GM10248 (cell line): ENCODE results near the gene PIK3R5.
"Not testable (repeated sequence)": the region's sequence is repeated elsewhere in the genome, so short reads cannot be mapped to it uniquely, and the experiment has no call there.

ENCODE experiments used
- CTCF ChIA-PET: fragments of 300-600 bp; sonication (Branson Sonifier 250); formaldehyde crosslinking; extraction: SDS; loops from one replicate; lab custom pipeline; 2021; ENCODE audit warnings: antibody characterized with exemption; lab: Yijun Ruan, JAX
- POLR2A ChIA-PET: fragments of 350-650 bp; sonication (Branson Sonifier 250); formaldehyde crosslinking; extraction: SDS; loops from one replicate; lab custom pipeline; 2020; ENCODE audit warnings: antibody characterized with exemption; lab: Yijun Ruan, JAX
- DNase-seq: peaks from one replicate; pipeline ENCODE4 v3.0.0; 2012; ENCODE audit errors: extremely low spot score
- TF ChIP-seq, protein P1 (sequence below): IDR thresholded peaks from 2 replicates; pipeline ENCODE4 v1.5.1; 2012; ENCODE audit warnings: mild to moderate bottlenecking, low read depth; ENCODE audit errors: extremely low read depth, missing control alignments, control extremely low read depth

Gene PIK3R5

DNA sequence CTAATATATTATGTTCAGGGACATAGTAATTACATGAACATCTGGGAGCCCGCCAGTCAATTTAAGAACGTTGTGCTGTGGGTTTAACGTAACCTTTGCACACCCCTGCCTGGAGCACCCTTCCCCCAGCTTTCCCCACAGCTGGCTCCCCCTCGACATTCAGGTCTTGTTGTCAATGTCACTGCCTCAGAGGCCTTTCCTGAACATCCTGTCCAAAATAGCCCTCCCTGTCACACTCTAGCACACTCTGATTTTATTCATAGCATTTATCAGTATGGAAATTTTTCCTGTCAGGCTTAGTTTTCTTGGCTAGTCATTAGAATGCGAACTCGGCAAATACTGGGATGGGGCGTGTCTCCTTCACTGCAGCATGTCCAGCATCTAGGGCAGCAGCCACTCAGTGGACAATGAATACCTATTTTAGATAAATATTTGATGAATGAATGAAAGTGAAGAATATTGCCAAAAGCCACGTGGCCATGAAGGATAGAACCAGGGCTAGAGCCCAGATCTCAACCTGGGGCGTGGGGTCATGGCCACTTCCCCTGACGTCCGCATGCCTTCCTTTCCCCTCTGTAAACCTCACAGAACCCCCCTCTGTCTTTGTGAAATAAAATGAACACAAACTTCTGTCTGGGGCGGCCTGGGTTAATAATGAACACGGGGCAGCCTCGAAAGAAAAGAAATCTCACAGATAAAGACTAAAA lies 108.5 kb downstream of the PIK3R5 start:
- no peak for DNase-seq
- CTCF ChIA-PET = interaction anchor here (1.2 to 3.5 kb wide), 5 partner anchors 9 to 51 kb away, joined by 3 to 15 read pairs (median 3); no protein-coding TSS in a partner anchor
- POLR2A ChIA-PET = interaction anchor here (1.2 kb wide), 1 partner anchor 50 kb away, joined by 6 read pairs; no protein-coding TSS in a partner anchor
- TF ChIP-seq, protein P1, sequence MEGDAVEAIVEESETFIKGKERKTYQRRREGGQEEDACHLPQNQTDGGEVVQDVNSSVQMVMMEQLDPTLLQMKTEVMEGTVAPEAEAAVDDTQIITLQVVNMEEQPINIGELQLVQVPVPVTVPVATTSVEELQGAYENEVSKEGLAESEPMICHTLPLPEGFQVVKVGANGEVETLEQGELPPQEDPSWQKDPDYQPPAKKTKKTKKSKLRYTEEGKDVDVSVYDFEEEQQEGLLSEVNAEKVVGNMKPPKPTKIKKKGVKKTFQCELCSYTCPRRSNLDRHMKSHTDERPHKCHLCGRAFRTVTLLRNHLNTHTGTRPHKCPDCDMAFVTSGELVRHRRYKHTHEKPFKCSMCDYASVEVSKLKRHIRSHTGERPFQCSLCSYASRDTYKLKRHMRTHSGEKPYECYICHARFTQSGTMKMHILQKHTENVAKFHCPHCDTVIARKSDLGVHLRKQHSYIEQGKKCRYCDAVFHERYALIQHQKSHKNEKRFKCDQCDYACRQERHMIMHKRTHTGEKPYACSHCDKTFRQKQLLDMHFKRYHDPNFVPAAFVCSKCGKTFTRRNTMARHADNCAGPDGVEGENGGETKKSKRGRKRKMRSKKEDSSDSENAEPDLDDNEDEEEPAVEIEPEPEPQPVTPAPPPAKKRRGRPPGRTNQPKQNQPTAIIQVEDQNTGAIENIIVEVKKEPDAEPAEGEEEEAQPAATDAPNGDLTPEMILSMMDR = no peak

DNA sequence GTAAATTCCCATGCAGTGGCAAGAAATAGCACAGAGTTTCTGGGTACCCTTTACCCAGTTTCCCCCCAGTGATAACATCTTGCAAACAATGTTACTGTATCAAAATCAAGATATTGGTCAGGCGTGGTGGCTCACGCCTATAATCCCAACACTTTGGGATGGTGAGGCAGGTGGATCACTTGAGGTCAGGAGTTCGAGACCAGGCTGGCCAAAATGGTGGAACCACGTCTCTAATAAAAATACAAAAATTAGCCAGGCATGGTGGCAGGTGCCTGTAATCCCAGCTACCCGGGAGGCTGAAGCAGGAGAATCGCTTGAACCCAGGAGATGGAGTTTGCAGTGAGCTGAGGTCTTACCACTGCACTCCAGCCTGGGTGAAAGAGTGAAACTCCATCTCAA lies 109.3 kb downstream of the PIK3R5 start:
- DNase-seq, POLR2A ChIA-PET: not testable (repeated sequence)
- CTCF ChIA-PET = interaction anchor here (1.2 to 3.5 kb wide), 2 partner anchors 10 to 38 kb away, joined by 5 to 15 read pairs; no protein-coding TSS in a partner anchor

DNA sequence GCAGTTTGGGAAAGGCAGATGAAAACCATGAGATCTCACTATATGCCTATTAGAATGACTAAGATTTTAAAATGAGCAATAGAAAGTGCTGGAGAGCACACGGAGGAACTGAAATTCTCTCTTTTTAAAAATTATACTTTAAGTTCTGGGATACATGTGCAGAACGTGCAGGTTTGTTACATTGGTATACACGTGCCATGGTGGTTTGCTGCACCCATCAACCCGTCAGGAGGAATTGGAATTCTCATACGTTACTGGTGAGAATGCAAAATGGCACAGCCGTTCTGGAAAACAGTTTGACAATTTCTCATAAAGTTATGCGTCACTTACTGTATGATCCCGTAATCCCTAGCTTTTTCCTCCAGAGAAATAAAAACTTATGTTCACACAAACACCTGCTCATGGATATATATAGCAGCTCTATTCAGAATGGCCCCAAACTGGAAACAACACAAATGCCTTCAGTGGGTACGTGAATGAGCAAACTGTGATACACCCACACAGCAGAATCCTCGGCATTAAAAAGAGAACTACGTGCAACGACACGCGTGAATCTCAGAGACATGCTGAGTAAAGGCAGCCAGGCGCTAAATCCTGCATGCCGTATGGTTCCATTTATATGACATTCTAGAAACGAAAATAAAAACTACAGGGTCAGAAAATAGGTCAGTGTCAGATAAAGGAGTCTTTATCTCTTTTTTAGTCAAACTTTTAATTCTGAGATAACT lies 109.9 kb downstream of the PIK3R5 start:
- TF ChIP-seq, protein P1 = no peak
- ChIA-PET CTCF (interaction anchor here (3.5 kb wide), 1 partner anchor 39 kb away, joined by 15 read pairs; no protein-coding TSS in a partner anchor), POLR2A (no interaction called here)
- DNase-seq = peak; percentile 51

DNA sequence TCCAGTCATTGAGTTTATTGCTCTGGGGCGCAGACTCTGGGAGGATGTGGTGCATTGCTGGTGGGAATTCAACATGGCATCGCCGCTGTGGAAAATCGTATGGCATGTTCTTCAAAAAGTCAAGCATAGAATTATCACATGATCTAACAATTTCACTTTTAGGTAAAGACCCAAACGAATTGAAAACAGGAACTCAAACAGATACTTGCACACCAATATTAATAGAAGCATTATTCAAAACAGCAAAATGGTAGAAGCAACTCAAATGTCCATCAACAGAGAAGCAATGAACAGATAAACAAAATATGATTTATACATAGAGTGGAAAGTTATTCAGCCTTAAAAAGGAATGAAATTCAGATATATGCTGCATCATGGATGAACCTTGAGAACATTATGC lies 113.9 kb downstream of the PIK3R5 start:
- ChIA-PET POLR2A (no interaction called here), CTCF (no interaction called here)
- TF ChIP-seq, protein P1 = no peak
- DNase-seq = no peak

DNA sequence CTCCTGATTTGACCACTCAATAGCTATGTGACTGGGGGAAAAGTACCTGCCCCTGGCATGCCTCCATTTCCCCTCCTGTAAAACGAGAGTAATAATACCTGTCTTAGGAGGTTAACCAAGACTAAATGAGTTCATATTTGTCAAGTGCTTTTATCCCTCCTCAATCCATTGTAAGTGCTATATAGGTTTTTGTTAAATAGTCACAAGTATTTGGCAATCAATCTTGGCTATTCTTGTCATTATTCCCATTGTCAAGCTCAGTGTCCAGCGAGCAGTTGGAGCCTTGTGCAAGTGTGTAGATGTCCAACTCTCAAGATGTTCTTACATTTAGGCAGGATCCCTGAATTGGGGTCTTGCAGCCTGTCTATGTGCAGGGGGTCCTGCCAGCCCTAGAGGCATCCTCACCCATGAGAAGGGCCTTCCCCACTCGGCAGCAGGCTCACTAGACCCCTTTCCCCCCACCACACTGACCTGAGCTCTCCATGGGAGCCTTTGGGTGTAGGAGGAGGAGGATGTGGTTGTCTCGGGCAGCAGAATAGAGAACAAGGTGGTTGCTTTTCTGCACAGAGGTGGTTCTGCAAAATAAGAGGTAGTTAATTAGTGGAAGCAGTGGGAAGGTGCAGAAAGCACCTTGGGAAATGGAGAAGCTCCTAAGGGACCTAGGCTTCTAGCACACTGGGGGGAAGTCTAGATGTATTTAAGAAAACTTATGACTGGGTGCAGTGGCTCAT lies 116.0 kb downstream of the PIK3R5 start:
- ChIA-PET CTCF (interaction anchor here (0.9 to 2.5 kb wide), 9 partner anchors 9 to 148 kb away, joined by 3 to 11 read pairs (median 6); partner anchors contain the start of gene PIK3R6), POLR2A (interaction anchor here (0.6 to 1.2 kb wide), 2 partner anchors 9 to 413 kb away, joined by 3 to 5 read pairs; no protein-coding TSS in a partner anchor)
- DNase-seq = no peak
- TF ChIP-seq, protein P1 = no peak

DNA sequence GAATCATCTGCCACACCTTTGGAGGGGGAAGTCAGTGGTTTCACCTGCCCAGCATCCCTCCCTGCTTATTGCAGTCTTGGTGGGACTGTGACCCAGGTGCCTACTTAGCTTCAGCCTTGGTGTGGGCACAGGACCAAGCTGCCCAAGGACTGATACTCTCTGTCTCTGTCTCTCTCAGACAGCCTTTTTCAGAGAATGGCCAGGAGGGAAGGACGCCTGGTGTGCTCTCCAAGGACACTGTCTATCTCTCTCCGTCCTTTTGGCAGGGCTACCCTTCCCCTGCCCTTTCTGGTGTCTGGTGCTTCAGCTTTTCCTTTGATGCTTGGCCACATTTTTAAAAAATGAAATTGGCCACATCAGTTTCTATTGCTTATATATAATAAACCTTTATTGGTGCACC lies 117.6 kb downstream of the PIK3R5 start:
- POLR2A ChIA-PET = no interaction called here
- CTCF ChIA-PET = interaction anchor here (2.3 kb wide), 1 partner anchor 150 kb away, joined by 6 read pairs; no protein-coding TSS in a partner anchor
- TF ChIP-seq, protein P1 = no peak
- DNase-seq = no peak
